Skeletal muscle satellite cell (primary cell): ENCODE results near the gene PKD1.

ENCODE experiments used
- H3K27me3 ChIP-seq: 2 replicates; pipeline ENCODE4 v1.7.0; 2013; ENCODE audit warnings: low read length; ENCODE audit not compliant: control insufficient read depth, insufficient read depth
- H3K36me3 ChIP-seq: 2 replicates; pipeline ENCODE4 v1.7.0; 2013; ENCODE audit warnings: mild to moderate bottlenecking, control low read depth, low read length; ENCODE audit not compliant: insufficient read depth
- H3K4me1 ChIP-seq: 2 replicates; pipeline ENCODE4 v1.7.0; 2013; ENCODE audit warnings: low read length; ENCODE audit not compliant: control insufficient read depth, insufficient read depth
- H3K4me2 ChIP-seq: 2 replicates; pipeline ENCODE4 v1.7.0; 2013; ENCODE audit warnings: mild to moderate bottlenecking, low read length
- H3K4me3 ChIP-seq: 2 replicates; pipeline ENCODE4 v1.7.0; 2013; ENCODE audit warnings: low read length
- H3K9ac ChIP-seq: 2 replicates; pipeline ENCODE4 v1.7.0; 2013; ENCODE audit warnings: mild to moderate bottlenecking, low read depth, low read length, moderate library complexity
- H3K9me3 ChIP-seq: replicated peaks from 2 replicates; pipeline ENCODE4 v1.7.0; 2013; ENCODE audit warnings: mild to moderate bottlenecking, control low read depth, low read length

Gene PKD1

GRCh38 chr16:2088759-2089358, 46.8 kb downstream of the PKD1 start:
- no peaks in the 10 kb centered on the region for H3K27me3 ChIP-seq
- H3K36me3 ChIP-seq = peaks cover 86% of the 10 kb centered on the region
- H3K4me1 ChIP-seq = peaks cover 9% of the 10 kb centered on the region
- no peak overlapping the region for H3K9ac ChIP-seq
- no peak overlapping the region for H3K4me2 ChIP-seq
- no peak overlapping the region for H3K4me3 ChIP-seq
- no peaks in the 10 kb centered on the region for H3K9me3 ChIP-seq

- Histone ChIP-seq H3K9me3 (no peaks in the 10 kb centered on the region), H3K36me3 (peaks cover 86% of the 10 kb centered on the region), H3K9ac (no peak overlapping the region), H3K4me1 (peaks cover 9% of the 10 kb centered on the region), H3K4me3 (no peak overlapping the region), H3K27me3 (no peaks in the 10 kb centered on the region), H3K4me2 (no peak overlapping the region)
These were observed 47.7 kb downstream of the PKD1 start for GRCh38 chr16:2087748-2088631.

- H3K4me3 ChIP-seq = no peak overlapping the region
- no peak overlapping the region for H3K9ac ChIP-seq
- H3K36me3 ChIP-seq = peaks cover 85% of the 10 kb centered on the region
- no peaks in the 10 kb centered on the region for H3K9me3 ChIP-seq
- no peaks in the 10 kb centered on the region for H3K27me3 ChIP-seq
- H3K4me1 ChIP-seq = peaks cover 9% of the 10 kb centered on the region
- H3K4me2 ChIP-seq = no peak overlapping the region
These were observed 48.6 kb downstream of the PKD1 start for GRCh38 chr16:2086812-2087747.

- H3K4me2 ChIP-seq = no peak overlapping the region
- H3K27me3 ChIP-seq = no peaks in the 10 kb centered on the region
- H3K9me3 ChIP-seq = no peaks in the 10 kb centered on the region
- no peak overlapping the region for H3K9ac ChIP-seq
- H3K36me3 ChIP-seq = peaks cover 83% of the 10 kb centered on the region
- H3K4me3 ChIP-seq = no peak overlapping the region
- H3K4me1 ChIP-seq = peaks cover 2% of the 10 kb centered on the region
These were observed 49.5 kb downstream of the PKD1 start for GRCh38 chr16:2086106-2086742.

- Histone ChIP-seq H3K4me1 (peaks cover 2% of the 10 kb centered on the region), H3K9me3 (no peaks in the 10 kb centered on the region), H3K4me3 (no peak overlapping the region), H3K36me3 (peaks cover 89% of the 10 kb centered on the region), H3K27me3 (no peaks in the 10 kb centered on the region), H3K4me2 (no peak overlapping the region), H3K9ac (no peak overlapping the region)
These were observed 50.0 kb downstream of the PKD1 start for GRCh38 chr16:2085669-2086068.

- Histone ChIP-seq H3K27me3 (no peaks in the 10 kb centered on the region), H3K9ac (no peak overlapping the region), H3K4me1 (no peaks in the 10 kb centered on the region), H3K36me3 (peaks cover 85% of the 10 kb centered on the region), H3K4me2 (no peak overlapping the region), H3K4me3 (no peak overlapping the region), H3K9me3 (no peaks in the 10 kb centered on the region)
These were observed 50.6 kb downstream of the PKD1 start for GRCh38 chr16:2084895-2085625.

- H3K4me2 ChIP-seq = no peak overlapping the region
- peaks cover 82% of the 10 kb centered on the region for H3K36me3 ChIP-seq
- no peak overlapping the region for H3K9ac ChIP-seq
- no peaks in the 10 kb centered on the region for H3K27me3 ChIP-seq
- H3K4me3 ChIP-seq = no peak overlapping the region
- no peaks in the 10 kb centered on the region for H3K9me3 ChIP-seq
- H3K4me1 ChIP-seq = no peaks in the 10 kb centered on the region
These were observed 51.6 kb downstream of the PKD1 start for GRCh38 chr16:2083876-2084780.

GRCh38 chr16:2083409-2083808, 52.3 kb downstream of the PKD1 start:
- Histone ChIP-seq H3K4me1 (no peaks in the 10 kb centered on the region), H3K9me3 (no peaks in the 10 kb centered on the region), H3K4me3 (no peak overlapping the region), H3K27me3 (no peaks in the 10 kb centered on the region), H3K9ac (no peak overlapping the region), H3K36me3 (peaks cover 77% of the 10 kb centered on the region), H3K4me2 (no peak overlapping the region)

- Histone ChIP-seq H3K27me3 (no peaks in the 10 kb centered on the region), H3K36me3 (peaks cover 73% of the 10 kb centered on the region), H3K9me3 (no peaks in the 10 kb centered on the region), H3K4me1 (no peaks in the 10 kb centered on the region), H3K4me2 (no peak overlapping the region), H3K4me3 (no peak overlapping the region), H3K9ac (no peak overlapping the region)
These were observed 52.7 kb downstream of the PKD1 start for GRCh38 chr16:2082983-2083364.
